RWPE1 (cell line): ENCODE data around the gene CALN1.
"Not testable (repeated sequence)": the region's sequence is repeated elsewhere in the genome, so short reads cannot be mapped to it uniquely, and the experiment has no call there.

Experiments
- CTCF ChIA-PET: fragments of 350-600 bp; sonication (Branson Sonifier 250); formaldehyde crosslinking; extraction: SDS; loops from one replicate; lab custom pipeline; 2021; lab: Yijun Ruan, JAX
- POLR2A ChIA-PET: fragments of 400-600 bp; formaldehyde crosslinking; extraction: SDS; loops from one replicate; lab custom pipeline; 2020; ENCODE audit warnings: antibody characterized with exemption; ENCODE audit not compliant: low non-redundant PET; lab: Yijun Ruan, JAX
- DNase-seq: peaks from one replicate; pipeline ENCODE4 v3.0.0; 2012; ENCODE audit warnings: low spot score
- H3K27ac ChIP-seq: fragments of 450-650 bp; 2 replicates; pipeline ENCODE4 v1.5.1; 2017
- TF ChIP-seq, protein P1 (sequence below): fragments of 450-650 bp; conservative IDR thresholded peaks from 2 replicates; pipeline ENCODE4 v1.5.1; 2017; ENCODE audit warnings: low read depth, mild to moderate bottlenecking

CALN1 gene

DNA sequence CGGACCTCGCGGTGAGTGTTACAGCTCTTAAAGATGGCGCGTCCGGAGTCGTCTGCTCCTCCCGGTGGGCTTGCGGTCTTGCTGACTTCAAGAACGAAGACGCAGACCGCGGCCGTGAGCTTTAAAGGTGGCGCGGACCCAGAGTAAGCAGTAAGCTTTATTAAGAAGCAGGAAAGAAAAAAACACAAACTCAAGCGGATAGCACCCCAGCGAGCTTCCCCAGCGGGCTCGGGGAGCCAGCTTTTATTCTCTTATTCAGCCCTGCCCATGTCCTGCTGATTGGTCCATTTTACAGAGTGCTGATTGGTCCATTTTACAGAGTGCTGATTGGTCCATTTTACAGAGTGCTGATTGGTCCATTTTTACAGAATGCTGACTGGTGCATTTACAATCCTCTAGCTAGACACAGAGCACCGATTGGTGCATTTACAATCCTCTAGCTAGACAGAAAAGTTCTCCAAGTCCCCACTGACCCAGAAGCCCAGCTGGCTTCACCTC, at the start of gene CALN1:
Gene CALN1 (minus strand): TSS at position 218 of the 498 bp plus-strand sequence.
- CTCF ChIA-PET, POLR2A ChIA-PET, H3K27ac ChIP-seq, DNase-seq: not testable (repeated sequence)

DNA sequence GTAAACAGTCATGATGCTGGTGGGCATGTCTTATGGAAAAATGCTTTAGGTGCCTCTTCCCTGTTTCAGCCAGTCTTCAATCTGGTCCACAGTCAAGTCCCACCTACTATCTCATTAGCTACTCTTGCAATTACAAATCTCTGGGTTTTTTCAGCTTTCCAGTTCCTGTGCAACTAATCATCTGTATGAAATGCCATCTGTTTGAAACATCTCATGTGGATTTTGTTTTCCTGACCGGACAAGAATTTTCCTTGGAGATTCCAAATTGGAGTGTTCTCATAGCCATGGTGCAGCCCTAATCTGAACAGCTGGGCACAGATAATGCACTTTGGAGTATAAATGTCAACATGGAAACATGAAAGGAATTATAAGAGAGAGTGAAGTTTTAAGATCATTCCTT, 41.3 kb upstream of the CALN1 start:
- H3K27ac ChIP-seq, result no peak overlapping the region
- CTCF ChIA-PET, result no interaction called here
- no peak for DNase-seq
- TF ChIP-seq, protein P1, sequence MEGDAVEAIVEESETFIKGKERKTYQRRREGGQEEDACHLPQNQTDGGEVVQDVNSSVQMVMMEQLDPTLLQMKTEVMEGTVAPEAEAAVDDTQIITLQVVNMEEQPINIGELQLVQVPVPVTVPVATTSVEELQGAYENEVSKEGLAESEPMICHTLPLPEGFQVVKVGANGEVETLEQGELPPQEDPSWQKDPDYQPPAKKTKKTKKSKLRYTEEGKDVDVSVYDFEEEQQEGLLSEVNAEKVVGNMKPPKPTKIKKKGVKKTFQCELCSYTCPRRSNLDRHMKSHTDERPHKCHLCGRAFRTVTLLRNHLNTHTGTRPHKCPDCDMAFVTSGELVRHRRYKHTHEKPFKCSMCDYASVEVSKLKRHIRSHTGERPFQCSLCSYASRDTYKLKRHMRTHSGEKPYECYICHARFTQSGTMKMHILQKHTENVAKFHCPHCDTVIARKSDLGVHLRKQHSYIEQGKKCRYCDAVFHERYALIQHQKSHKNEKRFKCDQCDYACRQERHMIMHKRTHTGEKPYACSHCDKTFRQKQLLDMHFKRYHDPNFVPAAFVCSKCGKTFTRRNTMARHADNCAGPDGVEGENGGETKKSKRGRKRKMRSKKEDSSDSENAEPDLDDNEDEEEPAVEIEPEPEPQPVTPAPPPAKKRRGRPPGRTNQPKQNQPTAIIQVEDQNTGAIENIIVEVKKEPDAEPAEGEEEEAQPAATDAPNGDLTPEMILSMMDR, result no peak
- POLR2A ChIA-PET, result no interaction called here

DNA sequence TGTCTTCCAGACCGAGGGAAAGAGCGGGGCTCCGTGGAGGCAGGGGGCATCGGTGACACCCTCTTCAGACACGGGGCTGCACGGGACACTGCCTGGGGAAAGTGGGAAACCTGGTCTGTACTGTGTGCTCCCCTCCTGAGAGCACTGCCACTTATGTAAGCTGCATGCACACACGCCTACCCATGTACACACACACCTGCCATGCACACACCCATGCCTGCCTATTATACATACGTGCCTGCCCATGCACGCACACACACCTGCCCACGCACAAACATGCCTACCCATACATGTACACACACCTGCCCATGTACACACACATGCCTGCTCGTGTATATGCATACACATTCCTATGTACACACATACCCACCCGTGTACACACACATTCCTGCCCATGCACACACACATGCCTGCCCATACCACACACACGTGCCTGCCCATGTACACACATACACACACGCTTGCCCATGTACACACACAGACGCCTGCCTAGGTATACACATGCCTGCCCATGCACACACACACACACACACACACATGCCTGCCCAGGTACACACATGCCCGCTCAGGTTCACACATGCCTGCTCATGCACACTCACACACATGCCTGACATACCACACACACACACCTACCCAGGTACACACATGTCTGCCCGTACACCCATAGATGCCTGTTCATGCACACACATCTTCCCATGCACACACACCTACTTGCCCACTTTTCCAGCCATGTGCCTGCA, 35.5 kb upstream of the CALN1 start:
- POLR2A ChIA-PET, result no interaction called here
- CTCF ChIA-PET, result no interaction called here
- DNase-seq, result no peak
- H3K27ac ChIP-seq, result no peak overlapping the region
- TF ChIP-seq, protein P1, result no peak

DNA sequence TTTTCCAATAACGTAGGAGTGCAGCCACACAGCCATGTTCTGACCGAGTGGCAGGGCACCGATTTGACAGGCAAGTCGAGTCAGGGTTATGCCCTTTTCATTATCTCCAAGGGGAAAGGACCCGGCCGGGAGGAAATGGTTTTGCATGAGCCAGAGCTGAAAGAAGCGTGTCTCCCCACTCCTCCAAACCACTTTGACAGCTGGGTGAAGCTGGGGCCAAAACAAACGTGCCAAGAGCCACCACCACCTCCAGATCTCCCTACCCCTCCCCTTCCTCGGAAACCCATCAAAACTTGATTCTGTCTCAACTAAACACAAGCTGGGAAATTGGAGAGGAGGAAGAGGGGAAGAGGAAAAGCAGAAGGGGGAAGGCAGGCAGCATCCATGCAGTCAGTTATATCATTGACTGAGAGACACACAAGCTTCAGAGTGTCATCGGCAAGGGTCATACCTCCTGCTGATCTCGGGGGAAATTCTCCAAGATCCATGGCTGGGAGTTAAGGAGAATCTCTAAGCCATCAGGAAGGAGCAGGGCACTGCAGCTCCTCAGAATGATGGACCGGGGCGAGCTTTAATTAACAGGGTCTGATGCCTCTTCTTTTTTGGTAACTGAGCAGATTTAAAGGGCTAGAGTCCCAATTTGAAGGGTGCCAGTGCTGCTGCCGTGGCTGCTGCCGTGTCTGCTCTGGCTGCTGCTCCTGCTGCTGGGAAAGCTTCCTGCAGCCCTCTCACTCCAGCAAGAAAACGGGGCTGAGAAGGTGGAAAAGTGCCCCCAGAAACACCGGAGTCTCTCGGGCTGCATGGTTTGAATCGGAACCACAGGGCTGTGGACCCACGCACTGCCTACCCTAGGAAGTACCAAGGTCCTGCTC, 34.7 kb upstream of the CALN1 start:
- ChIA-PET POLR2A (no interaction called here), CTCF (no interaction called here)
- TF ChIP-seq, protein P1, result no peak
- H3K27ac ChIP-seq, result no peak overlapping the region
- DNase-seq, result no peak

DNA sequence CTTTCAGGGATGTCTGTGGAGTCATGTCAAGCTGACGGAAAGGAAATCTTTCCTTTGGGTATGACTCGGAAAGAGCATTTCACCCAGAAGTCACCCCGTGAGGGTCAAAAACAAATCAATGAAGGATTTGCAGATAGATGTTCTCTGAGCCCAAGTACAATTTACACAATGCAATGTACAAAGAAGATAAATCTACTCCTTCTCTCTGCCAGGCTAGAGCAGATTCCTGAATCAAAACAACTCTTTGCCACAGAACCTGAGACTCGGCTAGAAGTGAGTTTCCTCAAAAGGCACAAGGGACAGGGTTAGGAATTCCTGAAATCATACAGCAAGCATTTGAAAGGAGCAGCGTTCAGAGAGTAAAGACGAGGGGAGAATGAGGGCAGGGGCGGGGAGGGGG, 34.0 kb upstream of the CALN1 start:
- CTCF ChIA-PET, result no interaction called here
- no peak for DNase-seq
- TF ChIP-seq, protein P1, result no peak
- POLR2A ChIA-PET, result no interaction called here
- no peak overlapping the region for H3K27ac ChIP-seq

DNA sequence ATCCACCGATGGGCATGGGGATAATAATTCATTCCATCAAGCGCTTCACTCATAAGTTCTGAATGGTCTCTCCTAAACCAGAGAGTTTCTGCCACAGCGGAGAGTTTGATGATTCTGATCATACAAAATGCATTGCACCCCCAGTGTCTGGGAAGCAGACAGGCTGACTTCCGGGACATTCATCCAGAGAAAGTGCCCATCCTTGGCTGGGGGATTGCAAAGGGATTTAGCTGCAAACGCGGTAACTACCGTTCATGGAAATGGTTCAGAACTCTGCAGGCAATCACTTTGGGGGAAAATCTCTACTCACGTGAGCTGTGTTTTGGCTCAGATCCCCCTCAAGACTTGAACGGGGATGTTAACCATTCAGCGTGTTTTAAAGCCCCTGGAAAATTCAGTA, 33.4 kb upstream of the CALN1 start:
- no peak overlapping the region for H3K27ac ChIP-seq
- DNase-seq, result no peak
- CTCF ChIA-PET, result no interaction called here
- POLR2A ChIA-PET, result no interaction called here
- TF ChIP-seq, protein P1, result no peak
